GM15510 (cell line): Measurements from ENCODE around the gene PKN1.

Experiments
- POLR2A ChIP-seq: IDR thresholded peaks from 3 replicates; pipeline ENCODE4 v1.6.1; 2011; ENCODE audit warnings: borderline replicate concordance; ENCODE audit not compliant: insufficient read length; ENCODE audit errors: extremely low read depth

The PKN1 gene

DNA sequence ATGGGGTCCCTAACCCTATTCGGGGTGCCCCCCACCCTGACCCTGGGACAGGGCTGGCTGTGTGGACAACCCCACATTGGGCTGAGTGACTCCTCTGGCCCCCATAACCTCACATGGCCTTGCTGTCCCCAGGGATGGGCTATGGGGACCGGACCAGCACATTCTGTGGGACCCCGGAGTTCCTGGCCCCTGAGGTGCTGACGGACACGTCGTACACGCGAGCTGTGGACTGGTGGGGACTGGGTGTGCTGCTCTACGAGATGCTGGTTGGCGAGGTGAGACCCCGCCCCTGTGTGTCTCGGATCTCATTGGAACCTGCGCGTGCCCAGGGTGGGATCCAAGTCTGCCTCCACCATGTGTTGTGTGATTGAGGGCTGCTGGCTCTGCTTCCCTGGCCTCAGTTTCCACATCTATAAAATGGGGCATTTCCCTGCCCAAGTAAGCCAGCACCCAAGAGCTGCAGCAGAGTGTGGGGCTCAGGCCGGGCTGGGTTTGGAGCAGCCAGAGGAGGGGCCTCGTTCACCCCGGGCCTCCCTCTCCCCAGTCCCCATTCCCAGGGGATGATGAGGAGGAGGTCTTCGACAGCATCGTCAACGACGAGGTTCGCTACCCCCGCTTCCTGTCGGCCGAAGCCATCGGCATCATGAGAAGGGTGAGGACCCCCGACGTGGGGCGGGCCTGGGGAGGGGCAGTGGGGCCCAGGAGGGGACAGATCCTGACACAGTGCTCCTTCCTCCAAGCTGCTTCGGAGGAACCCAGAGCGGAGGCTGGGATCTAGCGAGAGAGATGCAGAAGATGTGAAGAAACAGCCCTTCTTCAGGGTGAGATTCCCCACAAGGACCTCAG is 37.1 kb downstream of the PKN1 start:
- TF ChIP-seq POLR2A = no peak

DNA sequence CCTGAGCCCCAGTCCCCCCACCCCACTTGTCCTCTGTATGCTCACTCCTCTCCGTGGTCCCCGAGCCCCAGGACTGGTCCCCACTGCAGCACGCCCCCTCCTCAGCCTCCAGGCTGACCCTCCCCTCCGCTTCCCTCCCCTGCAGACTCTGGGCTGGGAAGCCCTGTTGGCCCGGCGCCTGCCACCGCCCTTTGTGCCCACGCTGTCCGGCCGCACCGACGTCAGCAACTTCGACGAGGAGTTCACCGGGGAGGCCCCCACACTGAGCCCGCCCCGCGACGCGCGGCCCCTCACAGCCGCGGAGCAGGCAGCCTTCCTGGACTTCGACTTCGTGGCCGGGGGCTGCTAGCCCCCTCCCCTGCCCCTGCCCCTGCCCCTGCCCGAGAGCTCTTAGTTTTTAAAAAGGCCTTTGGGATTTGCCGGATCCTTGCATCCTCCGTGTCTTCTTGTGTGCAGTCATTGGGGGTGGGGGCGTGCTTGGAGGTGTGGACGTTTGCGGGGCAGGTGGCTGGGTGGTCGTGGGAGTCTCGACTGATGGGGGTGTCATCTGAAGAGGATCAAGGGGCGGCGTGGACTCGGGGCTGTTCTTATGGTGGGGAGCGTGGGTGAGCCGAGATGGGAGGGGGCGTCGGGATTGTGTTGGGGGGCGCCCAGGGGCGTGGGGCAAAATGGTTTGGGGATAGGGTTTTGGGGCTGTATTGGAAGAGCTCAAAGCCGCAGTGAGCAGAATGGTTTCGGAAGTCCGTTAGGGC is 38.5 kb downstream of the PKN1 start:
- no peak for TF ChIP-seq POLR2A

DNA sequence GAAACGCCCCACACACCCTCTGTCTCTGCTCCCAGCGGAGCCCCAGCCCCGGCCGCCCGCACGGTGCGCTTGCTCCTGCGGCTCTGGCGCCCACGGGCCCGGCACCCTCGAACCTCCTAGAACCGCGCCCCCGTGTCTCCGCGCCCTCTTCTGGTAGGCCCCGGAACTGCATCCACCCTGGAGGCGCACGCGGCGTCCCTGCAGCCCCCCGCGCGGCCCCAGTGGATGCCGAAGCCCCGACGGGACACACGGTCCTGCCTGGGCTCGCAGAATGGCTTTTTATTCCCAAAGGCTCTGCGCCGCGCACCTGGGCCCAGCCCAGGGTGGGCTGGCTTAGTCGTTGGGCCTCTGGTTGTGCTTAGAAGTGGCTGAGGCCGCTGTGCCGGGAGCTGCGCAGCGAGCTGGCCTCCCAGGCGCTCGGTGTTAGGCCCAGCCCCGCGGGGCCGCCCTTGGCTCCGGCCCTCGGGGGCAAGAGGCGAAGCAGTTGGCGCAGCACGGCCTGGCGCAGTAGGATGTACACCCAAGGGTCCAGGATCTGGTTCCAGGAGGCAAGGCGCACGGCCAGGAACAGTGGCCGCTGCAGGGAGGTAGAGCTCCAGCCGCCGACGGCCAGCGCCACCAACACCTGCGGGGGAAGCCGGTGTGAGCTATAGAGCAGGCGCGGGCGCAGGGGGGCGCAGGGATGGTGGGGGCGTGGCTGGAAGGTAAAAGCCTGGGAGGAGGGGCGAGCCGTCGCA is 39.3 kb downstream of the PKN1 start:
- no peak for TF ChIP-seq POLR2A

GRCh38 chr19:14473073-14473977 is 40.2 kb downstream of the PKN1 start:
- no peak for TF ChIP-seq POLR2A

DNA sequence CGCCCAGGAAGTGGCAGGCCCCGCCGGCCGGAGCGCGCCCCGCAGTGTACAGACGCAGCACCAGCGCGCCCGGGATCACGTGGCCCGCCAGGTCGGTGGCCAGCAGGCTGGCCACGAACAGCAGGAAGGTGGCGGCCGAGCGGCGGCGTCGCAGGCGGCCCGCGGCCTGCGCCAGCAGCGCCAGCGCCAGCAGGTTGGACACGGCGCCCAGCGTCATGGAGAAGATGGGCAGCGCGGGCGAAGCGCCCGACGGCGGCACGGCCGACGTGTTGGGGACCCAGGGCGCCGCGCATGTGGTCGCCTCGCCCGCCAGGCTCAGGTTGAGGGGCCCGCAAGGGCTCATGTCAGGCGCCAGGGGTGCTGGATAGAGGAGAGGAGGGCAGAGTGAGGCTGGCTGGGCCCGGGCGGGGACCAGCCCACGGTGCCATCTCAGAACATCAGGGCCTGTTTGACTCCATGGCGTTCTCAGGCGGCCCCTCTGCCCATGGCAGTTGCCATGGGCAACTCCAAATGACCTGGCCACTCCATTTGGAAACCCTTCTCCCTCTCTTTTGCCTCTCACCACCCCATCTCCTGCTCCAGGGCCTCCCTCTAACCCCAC is 41.0 kb downstream of the PKN1 start:
- no peak for TF ChIP-seq POLR2A

DNA sequence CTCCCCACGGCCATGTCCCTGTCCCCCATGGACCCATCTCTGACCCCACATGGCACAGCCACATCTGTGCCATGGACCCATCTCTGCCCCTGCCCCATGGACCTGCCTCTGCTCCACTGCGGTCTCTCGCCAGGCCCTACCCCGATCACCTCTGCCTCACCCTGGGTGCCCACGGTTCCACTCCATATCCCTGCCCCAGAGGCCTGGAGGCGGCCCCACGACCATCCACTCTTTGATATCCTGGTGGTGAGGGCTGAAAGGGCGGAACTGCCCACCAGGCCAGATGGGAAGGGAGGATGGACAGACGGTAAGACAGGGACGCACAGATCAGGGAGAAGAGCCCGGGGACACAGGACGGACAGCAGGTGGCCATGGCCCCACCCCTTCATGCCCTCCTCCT is 41.7 kb downstream of the PKN1 start:
- no peak for TF ChIP-seq POLR2A

GRCh38 chr19:14475251-14476073 is 42.4 kb downstream of the PKN1 start, which contains the start of gene PTGER1:
Gene PTGER1 (minus strand): TSS chr19:14475354. CDS start chr19:14474320, 1,034 bp downstream.
- no peak for TF ChIP-seq POLR2A

GRCh38 chr19:14476327-14476672 is 43.2 kb downstream of the PKN1 start:
- TF ChIP-seq POLR2A = no peak

DNA sequence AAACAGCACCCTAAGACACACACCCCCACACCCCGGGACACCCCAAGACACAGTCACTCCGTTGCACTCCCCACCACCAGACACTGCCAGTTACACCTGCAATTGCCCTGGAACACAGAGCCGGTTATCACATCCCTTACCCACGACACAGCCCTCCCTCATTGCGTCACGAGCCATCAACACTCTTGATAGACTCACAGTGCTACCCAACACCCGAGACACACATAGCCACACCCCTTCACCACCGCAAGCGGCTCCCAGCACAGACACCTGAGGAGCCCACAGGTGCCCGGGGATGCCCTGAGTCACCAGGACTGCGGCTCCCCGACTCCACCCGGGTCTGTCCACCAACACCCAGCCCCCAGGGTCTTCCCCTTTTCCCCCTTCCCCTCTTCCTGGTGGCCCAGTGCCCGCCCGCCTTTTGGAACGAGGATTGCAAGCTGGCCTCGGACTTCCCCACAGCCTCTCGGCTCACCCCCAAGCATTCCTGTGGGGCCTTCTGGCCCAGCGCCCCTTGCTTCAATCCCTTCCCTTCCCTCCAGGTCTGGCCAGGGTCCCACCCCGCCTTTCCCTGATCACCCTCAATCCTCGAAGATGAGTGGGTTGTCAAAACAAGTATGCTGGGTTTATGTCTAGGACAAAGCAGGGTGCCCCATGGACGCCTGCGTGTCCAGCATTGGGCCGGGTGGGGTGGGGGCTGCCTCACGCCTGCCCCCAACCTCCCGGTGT is 43.7 kb downstream of the PKN1 start:
- TF ChIP-seq POLR2A = no peak

DNA sequence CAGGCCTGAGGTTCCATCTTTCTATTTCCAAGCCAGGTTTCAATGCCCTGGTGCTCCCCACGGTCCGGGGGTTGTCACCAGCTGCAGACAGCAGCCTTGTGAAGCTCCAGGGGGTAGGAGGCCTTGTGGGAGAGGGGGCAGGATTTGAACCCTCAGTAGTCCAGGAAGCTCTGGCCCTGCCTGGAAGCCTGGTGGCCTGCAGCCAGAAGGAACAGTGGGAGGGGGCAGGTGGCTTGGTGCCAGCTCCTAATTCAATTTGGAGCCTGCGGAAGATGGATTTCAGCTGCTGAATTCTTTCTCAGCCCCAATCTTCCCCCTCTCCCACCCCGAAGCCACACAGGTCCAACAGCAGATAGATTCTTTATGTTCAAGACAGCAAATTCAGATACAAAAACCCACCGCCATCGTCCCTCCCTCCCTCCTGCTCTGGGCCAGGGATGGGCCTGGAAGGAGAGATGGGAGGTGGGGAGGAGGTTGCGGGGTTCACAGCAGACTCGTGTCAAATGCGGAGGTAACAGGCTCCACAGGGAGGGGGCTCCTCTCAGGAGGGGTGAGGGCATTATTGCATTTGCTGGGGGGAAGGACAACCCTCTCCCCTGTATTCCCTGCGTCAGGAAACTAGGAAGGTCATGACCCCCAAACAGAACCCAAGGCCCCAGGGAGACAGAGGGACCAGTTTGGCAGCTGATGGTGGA is 44.5 kb downstream of the PKN1 start:
- no peak for TF ChIP-seq POLR2A

GRCh38 chr19:14478113-14478545 is 45.0 kb downstream of the PKN1 start:
- TF ChIP-seq POLR2A = no peak
